KBM-7 (cell line): ENCODE measurements around the gene SNAP47.
A peak's percentile ranks its signal among the peaks of the same experiment; 100 is the strongest.
"Not testable (repeated sequence)": the region's sequence is repeated elsewhere in the genome, so short reads cannot be mapped to it uniquely, and the experiment has no call there.

ENCODE experiments used
- DNase-seq: peaks from one replicate; pipeline ENCODE4 v3.0.0-alpha.2; 2015
- in situ Hi-C: fragments of 300-500 bp; cut with MboI; formaldehyde crosslinking; loops from 2 replicates; pipeline ENCODE4 v1.14.3; 2020; ENCODE audit warnings: low sequenced_read_pairs, low pct_unique_long_range_greater_than_20kb, mixed read lengths

SNAP47 gene

DNA sequence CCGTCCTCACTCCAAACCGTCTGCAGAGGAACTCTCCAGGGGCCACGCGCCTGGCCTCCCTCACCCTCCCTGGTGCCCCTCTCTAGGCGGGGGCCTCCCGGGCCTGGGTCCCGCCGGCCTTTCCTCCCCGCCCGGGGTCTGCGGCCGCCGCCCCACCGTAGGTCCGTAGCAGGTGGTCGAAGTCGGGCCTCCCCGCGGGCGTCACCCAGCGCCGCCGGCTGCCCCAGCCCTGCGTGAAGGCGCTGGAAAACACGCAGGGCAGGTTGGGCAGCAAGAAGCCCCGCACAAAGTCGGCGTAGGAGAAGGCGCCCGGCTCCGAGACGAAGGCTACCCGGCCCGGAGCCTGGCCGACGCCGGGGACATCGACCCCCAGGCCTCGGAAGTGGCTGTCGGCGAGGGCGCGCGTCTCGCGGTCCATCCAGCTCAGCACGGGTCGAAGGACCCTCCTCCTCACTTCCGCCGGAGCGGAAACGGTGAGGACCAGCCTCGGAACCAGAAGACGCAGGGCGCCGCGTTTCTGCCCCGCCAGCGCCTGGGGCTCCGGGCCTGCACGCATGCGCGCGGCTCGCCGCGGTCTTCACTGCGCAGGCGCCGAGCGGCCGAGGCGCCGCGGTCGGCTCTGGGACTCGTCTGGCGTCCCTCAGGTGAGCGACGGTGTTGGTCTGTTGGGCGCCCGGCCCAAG is at the start of gene SNAP47, which contains the start of gene JMJD4:
Gene SNAP47 (plus strand): TSS at position 580 of the 683 bp plus-strand sequence. CDS start 12,302 bp downstream, outside the sequence.
Gene JMJD4 (minus strand): TSS at position 447 of the 683 bp plus-strand sequence. CDS start 29 bp downstream, at position 418.
- in situ Hi-C loops: no loop called here
- DNase-seq: peak; percentile 94

GRCh38 chr1:227685807-227686206 is 49.4 kb upstream of the SNAP47 start:
- DNase-seq: no peak
- in situ Hi-C loops: no loop called here

GRCh38 chr1:227697321-227697864 is 37.8 kb upstream of the SNAP47 start:
- in situ Hi-C loops: no loop called here

DNA sequence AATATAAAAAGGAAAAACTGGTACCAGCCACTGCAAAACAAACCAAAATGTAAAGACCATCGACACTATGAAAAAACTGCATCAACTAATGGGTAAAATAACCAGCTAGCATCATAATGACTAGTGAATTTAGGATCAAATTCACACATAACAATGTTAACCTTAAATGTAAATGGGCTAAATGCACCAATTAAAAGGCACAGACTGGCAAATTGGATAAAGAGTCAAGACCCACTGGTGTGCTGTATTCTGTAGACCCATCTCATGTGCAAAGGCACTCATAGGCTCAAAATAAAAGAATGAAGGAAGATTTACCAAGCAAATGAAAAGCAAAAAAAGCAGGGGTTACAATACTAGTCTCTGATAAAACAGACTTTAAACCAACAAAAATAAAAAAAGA is 33.6 kb upstream of the SNAP47 start:
- DNase-seq, in situ Hi-C loops: not testable (repeated sequence)

More at GRCh38 chr1:227697321-227697864, 37.8 kb upstream of the SNAP47 start:
- no peak for DNase-seq

DNA sequence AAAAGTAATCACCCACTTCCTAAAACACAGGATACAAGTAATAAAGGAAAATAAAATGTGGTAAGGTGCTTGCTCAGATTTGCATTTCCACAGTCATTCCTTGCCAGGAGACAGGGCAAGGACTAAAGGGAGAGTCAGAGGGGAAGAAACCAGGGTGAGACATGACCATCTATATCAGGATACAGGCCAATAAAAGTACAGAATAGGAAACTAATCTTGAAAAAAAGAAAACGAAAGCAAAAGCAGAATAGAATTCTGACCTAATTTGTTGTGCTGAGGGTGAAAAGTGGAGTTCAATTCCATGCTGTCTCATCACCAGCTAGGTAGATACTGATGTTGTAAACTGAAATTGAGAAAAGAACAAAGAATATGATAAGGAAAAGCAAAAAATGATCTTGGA is 27.4 kb upstream of the SNAP47 start:
- DNase-seq: no peak
- in situ Hi-C loops: no loop called here

DNA sequence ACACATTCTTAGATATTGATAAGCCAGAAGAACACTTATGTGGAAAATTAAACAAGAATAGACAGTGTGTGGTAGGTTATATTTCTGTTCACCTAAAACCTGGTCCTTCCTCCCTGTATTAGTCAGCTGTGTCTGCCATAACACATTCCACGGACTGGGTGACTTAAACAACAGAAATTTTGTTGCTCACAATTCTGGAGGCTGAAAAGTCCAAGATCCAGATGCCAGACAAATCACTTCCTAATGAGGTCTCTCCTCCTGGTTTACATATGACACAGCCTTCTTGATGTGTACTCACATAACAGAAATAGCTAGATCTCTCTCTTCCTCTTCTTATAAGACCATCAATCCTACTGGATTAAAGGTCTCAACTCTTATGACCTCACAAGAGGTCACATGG is 25.8 kb upstream of the SNAP47 start:
- DNase-seq: no peak

GRCh38 chr1:227710474-227710873 is 24.8 kb upstream of the SNAP47 start:
- in situ Hi-C loops, DNase-seq: not testable (repeated sequence)

More for the DNA sequence above, 25.8 kb upstream of the SNAP47 start:
- in situ Hi-C loops: no loop called here

DNA sequence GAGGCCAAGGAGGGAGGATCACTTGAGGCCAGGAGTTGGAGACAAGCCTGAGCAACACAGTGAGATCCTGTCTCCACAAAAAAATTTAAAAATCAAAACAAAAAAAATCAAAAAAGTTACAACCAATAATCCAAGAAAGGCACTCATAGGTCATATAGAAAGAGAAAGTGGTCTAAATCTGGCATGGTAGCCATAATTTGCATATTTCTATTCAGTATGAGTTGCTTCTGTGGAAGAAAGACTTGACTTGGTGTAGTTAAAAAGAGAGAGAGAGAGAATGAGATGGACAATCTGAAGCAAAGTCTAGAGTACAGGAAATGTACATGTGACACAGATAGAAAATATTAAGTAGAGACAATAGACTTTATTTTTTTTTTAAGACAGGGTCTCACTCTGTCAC is 22.6 kb upstream of the SNAP47 start:
- in situ Hi-C loops: no loop called here
- DNase-seq: no peak

- in situ Hi-C loops: no loop called here
- DNase-seq: no peak
Observed at GRCh38 chr1:227718932-227719331, 16.3 kb upstream of the SNAP47 start.

GRCh38 chr1:227723474-227723873 is 11.8 kb upstream of the SNAP47 start:
- in situ Hi-C loops: no loop called here
- peak; percentile 39 for DNase-seq

DNA sequence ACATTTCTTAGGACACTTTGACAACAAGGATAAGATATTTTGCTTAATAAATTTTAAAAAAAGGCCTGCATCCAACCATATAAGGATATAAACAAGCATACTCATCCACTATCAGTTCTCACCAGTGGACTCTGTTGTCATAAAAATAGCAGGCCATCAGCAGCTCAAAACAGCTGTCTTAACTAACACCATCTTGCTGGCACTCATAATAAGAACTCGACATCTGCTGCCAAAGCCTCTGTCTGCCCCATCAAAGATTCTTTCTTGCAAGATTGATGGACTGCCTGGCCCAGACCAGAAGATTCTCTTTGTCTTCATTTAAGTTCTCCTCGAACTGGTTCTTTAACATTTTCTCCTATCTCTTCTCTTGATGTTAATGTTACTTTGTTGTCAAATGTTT is 10.2 kb upstream of the SNAP47 start:
- DNase-seq: no peak
- in situ Hi-C loops: no loop called here

- in situ Hi-C loops: no loop called here
- DNase-seq: no peak
Observed at GRCh38 chr1:227726318-227726717, 8.9 kb upstream of the SNAP47 start.

DNA sequence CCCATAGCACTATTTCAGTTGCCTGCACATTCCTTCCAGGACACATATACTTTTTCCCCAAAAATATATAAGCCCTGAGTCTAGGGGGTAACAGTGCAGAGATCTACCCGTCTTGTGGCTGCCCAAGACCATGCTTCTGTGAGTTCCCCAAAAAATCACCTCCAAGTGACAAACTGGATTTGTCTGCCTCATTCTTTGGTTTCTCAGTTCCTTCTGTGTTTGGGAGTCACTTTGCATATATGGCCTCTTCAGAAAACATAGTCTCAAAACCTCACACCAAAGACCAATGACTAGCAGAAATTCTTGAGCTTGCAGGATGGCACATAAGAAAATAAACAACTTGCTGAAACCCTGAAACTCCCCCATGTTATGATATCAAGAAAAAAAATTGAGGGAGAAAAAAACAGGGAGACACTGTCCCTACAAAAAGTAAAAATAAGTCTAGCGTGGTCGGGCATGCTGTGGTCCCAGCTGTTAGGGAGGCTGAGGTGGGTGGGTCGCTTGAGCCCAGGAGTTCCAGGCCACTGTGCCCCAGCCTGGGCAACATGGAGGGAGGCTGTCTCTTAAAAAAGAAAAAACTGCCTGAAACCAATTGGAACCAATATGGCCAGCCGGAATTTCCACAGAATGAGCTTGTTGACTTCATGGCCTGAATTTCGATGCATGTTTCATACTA is 8.2 kb upstream of the SNAP47 start:
- DNase-seq: no peak

DNA sequence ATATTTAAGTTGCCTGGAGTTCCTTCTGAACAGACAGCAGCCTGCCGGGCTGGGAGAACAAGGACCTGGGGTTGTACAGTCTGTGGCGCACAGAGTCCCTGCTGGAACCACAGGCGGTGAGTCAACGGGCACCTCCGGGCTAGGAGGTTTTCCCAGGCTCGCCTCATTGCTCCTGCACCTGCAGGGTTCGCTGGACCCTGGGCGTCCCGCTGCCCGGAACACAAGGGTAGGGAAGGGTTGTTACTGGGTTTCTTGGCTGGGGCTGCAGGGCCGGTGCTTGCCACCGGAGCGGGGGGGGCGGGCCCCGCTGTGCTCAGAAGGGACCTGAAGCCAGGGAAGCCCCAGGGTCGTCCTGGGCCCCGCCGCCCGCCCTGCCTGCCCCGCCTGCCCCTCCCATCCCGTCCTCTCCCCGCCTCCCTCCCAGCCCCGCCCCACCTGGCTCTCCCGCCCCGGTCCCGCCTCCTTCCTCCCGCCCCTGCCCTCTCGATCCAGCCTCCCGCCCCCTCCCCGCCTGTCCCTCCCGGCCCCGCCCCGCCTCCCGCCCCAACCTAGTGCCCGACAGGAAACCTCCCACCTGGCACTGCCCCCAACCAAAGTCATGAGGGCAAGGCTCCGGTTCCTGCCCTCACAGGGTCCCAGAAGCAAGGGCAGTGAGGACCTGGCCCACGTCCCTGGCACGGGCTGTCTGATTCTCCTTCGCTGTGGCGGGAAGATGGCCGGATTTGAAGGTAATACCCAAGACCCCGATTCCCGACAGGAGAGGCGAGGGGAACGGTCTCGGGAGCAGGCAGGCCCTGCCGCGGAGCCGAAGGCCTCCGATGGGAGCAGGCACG is 7.0 kb upstream of the SNAP47 start:
- in situ Hi-C loops: no loop called here

More for the DNA sequence above, 8.2 kb upstream of the SNAP47 start:
- in situ Hi-C loops: no loop called here

GRCh38 chr1:227728892-227729143 is 6.4 kb upstream of the SNAP47 start:
- in situ Hi-C loops: no loop called here
- no peak for DNase-seq

More for the DNA sequence above, 7.0 kb upstream of the SNAP47 start:
- DNase-seq: peak; percentile 52

DNA sequence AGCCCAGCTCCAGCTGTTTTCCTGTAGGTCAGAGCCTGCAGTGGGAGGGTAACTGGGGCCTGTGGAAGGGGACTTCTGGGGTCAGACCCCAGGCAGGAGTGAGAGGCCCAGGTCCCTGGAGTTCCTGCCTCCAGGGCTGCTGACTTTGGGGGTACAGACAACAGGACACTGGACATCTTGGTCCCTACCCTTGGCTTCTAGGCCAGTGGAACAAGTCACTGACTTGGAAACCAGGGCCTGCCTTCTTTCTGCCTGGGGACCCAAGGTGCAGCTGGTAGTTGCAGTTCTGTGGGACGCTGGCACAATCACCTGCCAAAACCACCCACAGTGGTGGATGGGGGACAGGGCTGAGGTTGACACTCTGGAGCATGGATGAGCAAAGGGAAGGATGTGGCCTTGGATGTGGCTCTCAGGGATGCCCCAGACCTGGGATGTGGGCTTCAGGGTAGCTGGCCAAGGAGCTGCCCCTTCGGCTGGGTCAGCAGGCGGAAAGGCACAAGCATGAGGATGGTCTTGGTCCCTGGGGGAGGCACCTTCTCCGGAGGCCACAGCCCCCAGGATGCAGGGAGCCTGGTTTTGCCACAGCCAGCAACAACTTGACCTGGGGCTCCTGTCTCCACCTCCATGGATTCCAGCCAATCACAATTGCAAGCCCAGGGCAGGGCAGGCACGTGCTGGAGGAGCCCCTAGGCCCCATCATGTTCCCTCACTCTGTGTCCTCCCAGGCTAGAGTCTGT is 5.9 kb upstream of the SNAP47 start:
- DNase-seq: no peak
- in situ Hi-C loops: no loop called here

GRCh38 chr1:227729881-227730629 is 5.2 kb upstream of the SNAP47 start:
- in situ Hi-C loops: no loop called here
- peak; percentile 82 for DNase-seq

DNA sequence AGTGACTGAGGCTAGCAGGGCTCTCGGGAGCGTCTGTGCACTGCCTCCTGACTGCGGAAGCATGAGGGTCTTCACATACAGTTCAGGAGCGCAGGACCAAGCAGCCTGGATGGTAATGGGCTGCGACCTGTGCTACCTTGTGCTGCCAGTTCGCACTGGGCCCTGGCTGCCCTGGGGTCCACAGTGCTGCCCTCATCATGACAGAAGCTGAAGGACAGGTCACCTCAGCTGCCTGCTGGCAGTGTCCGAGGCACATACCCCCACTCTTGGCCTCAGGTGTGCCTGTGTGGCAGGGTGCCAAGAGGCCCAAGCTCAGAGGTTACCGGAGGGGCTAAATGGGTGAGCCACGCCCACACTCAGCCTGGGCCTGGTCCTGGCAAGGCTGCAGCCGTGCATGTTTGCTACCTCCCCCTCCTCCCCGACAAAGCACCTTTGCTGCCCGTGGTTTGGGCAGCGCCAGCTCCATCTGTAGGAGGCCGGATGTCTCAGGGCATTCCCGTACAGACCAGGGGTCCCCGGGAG is 4.5 kb upstream of the SNAP47 start:
- no peak for DNase-seq
- in situ Hi-C loops: no loop called here
